GM18517 (cell line): ENCODE measurements around the gene DVL2.

Experiments
- ATAC-seq: cut with Tn5 transposase; IDR thresholded peaks from one replicate; pipeline ENCODE4 v1.9.1; 2021; ENCODE audit warnings: mild to moderate bottlenecking, moderate library complexity; ENCODE audit not compliant: unreplicated experiment

Gene DVL2

DNA sequence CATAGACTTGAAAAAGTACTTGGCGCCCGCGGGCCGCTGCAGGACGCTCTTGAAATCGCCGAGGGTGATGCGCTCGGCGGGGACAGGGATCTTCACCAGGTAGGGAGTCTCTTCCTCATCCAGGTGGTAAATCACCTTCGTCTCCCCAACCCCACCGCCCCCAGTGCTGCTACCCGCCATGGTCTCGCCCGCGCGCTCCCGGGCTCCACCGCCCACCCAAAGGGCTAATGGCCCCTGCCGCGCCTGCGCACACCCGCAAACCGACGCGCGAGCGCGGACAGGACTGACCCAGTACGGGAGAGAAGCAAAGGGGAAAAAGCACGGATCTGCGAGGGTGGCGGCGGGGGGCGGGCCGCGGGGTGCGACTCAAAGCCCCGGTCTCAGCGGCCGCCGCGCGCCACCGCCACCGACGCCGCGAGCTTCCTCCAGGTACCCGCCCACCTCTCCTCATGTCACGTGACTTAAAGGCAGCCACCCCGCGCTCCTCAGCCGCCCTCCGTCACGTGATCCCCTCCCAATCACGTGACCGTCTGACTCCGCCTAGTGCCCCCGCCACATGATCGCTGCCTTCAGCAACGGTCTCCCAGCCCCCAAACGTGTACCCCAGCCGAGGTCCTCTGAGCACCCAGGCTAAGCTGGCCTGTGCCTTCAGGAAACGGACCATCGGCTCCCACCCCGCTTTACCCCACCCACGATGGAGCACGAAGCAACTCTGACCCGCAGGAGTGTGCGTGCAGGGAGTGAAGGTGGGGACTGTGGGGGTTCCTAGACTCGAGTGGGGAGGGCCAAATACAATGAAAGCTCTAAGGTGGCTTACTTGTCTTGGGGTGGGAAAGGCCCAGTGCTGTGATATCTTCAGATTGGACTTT is at the start of gene DVL2:
TSS of gene DVL2 (minus strand) at position 435 of the 869 bp plus-strand sequence. CDS start at position 180, 255 bp downstream.
- peak; percentile 48 for ATAC-seq

DNA sequence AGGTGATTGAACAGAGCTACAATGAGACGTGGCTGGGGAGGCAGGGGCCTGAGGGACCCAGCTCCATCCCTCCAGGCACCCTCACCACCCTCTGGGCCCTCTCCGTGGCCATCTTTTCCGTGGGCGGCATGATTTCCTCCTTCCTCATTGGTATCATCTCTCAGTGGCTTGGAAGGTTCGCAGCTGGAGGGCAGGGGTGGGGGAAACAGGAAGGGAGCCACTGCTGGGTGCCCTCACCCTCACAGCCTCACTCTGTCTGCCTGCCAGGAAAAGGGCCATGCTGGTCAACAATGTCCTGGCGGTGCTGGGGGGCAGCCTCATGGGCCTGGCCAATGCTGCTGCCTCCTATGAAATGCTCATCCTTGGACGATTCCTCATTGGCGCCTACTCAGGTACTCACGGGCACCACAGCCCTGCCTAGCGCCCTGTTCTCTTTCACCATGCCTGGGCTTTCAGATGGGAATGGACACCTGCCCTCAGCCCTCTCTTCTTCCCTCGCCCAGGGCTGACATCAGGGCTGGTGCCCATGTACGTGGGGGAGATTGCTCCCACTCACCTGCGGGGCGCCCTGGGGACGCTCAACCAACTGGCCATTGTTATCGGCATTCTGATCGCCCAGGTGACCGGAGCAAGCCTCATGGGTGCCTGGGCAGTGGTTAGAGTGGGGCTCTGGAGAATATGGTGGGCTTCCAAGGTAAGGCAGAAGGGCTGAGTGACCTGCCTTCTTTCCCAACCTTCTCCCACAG is 49.3 kb upstream of the DVL2 start:
- no peak for ATAC-seq

DNA sequence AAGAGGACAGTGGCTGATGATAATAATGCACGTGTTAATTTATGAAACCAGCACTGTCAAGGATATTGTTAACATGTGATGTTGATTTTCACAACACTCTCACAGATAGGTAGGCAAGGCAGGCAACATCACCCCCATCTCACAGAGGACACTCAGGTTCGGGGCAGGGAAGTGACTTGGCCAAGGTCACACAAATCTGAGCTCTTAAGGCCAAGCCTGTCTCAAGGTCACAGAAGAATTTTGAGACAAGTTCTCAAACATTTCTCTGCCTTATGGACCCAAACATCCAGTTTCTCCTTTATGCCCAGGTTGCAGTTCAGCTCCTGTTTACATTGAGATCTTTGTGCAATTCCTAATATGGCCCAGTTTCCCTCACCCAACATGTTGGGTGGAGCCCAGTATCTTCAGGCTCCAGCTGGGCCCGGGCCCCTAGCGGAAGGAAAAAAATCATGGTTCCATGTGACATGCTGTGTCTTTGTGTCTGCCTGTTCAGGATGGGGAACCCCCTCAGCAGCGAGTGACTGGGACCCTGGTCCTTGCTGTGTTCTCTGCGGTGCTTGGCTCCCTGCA is 48.5 kb upstream of the DVL2 start:
- ATAC-seq = no peak

- no peak for ATAC-seq
These were observed 47.8 kb upstream of the DVL2 start for GRCh38 chr17:7281953-7282751.

DNA sequence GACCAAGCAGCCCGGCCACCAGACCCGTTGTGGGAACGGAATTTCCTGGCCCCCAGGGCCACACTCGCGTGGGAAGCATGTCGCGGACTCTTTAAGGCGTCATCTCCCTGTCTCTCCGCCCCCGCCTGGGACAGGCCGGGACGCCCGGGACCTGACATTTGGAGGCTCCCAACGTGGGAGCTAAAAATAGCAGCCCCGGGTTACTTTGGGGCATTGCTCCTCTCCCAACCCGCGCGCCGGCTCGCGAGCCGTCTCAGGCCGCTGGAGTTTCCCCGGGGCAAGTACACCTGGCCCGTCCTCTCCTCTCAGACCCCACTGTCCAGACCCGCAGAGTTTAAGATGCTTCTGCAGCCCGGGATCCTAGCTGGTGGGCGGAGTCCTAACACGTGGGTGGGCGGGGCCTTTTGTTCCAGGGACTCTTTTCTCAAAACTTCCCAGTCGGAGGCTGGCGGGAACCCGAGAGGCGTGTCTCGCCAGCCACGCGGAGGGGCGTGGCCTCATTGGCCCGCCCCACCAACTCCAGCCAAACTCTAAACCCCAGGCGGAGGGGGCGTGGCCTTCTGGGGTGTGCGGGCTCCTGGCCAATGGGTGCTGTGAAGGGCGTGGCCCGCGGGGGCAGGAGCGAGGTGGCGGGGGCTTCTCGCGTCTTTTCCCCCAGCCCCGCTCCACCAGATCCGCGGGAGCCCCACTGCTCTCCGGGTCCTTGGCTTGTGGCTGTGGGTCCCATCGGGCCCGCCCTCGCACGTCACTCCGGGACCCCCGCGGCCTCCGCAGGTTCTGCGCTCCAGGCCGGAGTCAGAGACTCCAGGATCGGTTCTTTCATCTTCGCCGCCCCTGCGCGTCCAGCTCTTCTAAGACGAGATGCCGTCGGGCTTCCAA is 47.0 kb upstream of the DVL2 start, which contains the start of gene SLC2A4:
TSS of gene SLC2A4 (plus strand) at position 645 of the 879 bp plus-strand sequence. CDS start at position 862, 217 bp downstream.
- no peak for ATAC-seq

- peak; percentile 70 for ATAC-seq
These were observed 46.3 kb upstream of the DVL2 start for GRCh38 chr17:7280519-7281073.

DNA sequence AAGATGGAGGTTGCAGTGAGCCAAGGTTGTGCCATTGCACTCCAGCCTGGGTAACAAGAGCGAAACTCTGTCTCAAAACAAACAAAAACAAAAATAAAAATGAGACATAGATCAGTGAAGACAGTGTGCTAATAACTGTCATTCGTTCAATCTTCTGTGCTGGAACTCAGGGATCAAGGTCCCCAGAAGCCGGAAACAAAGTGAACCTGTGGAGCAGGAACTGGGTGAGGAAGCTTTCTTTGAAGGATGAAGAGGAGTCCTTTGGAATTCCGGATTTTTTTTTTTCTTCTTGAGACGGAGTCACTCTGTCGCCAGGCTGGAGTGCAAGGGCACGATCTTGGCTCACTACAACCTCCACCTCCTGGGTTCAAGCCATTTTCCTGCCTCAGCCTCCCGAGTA is 45.1 kb upstream of the DVL2 start:
- ATAC-seq = no peak

- ATAC-seq = no peak
These were observed 32.5 kb upstream of the DVL2 start for GRCh38 chr17:7266784-7267183.

DNA sequence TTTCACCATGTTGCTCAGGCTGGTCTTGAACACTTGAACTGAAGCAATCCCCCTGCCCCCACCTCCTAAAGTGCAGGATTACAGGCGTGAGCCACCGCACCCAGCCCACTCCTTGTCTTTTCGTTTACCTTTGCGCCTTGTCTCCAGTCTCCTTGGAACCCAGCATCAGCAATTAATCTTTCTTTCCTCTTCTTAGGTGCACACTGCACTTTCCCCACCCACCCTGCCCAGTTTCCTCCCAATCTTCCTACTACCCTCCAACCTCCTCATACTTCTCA is 29.4 kb upstream of the DVL2 start:
- ATAC-seq = no peak

DNA sequence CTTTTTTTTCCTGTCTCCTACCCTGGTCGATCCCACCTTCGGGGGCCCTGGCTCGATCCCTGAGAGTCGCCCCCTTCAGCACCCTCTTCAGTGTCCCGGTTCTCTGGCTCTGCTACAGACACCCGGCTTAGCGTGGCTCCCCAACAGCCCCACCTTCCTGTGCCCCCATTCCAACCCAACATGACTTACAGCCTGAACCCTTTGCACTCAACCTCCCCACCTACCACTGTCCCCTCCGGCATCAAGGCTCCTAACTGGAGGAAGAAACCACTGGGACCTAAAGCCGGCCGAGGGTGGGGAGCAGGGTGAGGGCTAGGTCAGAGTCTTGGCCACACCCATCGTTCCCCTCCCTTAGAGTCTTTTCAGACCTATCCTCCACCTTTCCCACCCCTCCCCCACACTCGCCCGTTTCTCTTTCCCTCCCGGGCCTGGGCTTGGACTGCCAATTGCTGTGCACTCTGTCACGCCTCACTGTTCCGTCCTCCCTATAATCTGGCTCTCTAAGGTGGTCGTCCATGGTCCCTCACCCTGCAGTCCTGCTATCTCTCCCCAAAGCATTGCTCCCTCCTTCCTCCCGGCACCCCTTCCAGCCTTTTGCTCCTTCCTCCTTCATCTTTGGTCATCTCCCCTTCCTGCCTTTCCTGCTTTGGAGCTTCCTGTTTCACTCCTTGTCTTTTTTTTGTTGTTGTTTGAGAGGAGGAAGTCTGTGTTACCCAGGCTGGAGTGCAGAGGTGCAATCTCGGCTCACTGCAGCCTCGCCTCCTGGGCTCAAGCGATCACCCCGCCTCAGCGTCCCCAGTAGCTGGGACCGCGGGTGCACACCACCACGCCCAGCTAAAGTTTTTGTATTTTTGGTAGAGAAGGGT is 28.9 kb upstream of the DVL2 start:
- no peak for ATAC-seq

GRCh38 chr17:7262192-7262934 is 28.0 kb upstream of the DVL2 start, which contains the start of gene CLDN7:
Gene CLDN7, minus strand, starts transcription at chr17:7262478. Its CDS starts 435 bp downstream, at chr17:7262043.
- no peak for ATAC-seq

DNA sequence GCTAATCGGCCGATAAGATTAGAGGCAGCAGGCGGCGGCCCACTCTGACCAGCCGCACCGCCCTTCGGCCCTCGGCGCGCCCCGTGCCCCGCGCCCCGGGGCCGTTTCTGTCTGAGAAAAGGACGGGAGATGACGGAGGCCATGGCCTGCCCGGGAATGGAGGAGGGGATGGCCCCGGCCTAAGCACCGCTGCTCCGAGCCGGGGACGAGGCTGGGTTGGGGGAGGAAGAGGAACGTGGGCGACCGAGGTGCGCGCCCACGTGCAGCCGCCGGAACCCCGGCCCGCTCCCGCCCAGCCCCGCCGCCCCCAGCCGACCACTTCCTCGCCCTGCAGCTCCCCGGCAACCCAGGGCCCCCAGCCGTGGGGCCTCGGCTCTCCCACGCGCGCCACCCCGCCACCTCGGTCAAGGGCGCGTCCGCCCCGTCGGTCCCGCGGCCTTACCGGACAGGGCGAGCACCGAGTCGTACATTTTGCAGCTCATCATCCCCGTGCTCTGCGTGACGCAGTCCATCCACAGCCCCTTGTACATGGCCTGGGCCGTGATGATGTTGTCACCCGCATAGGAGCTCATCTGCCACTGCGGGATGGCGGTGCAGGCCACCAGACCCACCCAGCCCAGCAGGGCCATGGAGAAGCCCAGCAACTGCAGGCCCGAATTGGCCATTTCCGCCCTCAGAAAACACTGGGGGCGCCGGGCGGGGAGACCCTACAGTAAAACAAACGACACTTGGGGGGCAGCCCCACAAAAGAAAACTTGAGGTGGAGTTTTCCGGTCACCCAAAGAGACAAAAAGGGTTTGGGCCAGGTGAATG is 27.3 kb upstream of the DVL2 start:
- no peak for ATAC-seq

- no peak for ATAC-seq
These were observed 26.5 kb upstream of the DVL2 start for GRCh38 chr17:7260651-7261378.

GRCh38 chr17:7260151-7260550 is 25.8 kb upstream of the DVL2 start:
- no peak for ATAC-seq

- no peak for ATAC-seq
These were observed 25.2 kb upstream of the DVL2 start for GRCh38 chr17:7259555-7259889.

DNA sequence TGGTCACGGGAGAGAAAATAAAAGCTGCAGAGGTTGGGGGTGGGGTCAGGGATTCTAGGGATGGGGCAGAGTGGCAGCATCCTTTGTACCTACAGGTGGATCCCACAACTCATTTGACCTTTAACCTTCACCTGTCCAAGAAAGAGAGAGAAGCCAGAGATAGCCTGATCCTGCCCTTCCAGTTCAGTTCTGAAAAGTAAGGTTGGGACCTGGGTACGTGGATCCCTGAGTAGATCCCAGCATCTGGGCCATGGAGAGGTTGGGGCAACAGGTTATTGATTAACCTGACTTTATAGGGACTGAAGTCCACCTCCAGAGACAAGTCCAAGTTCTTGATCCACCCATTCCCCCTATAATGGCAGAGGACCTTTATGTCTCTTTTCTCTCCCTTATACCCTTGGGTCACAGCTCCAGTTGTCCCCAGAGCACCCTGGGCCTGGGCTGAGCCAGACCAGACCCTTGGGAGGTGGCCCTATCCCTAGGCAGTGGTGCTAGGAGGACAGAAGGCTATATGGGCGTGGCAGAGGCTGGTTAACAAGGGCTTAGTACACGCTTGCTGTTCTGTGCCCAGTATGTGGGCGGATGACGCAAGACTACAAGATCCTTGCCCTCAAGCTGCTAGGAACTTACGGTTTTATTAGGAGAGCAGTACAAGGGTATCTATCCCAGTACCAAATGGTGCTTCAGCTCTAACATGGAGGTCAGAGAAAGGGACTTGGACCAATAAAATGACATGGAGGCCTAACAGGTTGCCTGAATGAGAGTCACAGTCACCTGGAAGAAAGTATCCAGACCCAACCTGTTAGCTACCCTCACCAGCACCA is 24.6 kb upstream of the DVL2 start:
- no peak for ATAC-seq
